ENCODE measurements around the gene EVPL.
A peak's percentile ranks its signal among the peaks of the same experiment; 100 is the strongest.
"Not testable (repeated sequence)": the region's sequence is repeated elsewhere in the genome, so short reads cannot be mapped to it uniquely, and the experiment has no call there.

EVPL gene
- total RNA-seq = 0 to 3.6 (median 0.04) reads per million in 17 experiments

- DNase-seq = peak in 3 of 4 experiments; percentile 35 to 81 (median 59)
Observed at GRCh38 chr17:76027159-76027839, at the start of gene EVPL. Gene EVPL (minus strand): TSS chr17:76027306. CDS start chr17:76027198, 108 bp downstream.

DNA sequence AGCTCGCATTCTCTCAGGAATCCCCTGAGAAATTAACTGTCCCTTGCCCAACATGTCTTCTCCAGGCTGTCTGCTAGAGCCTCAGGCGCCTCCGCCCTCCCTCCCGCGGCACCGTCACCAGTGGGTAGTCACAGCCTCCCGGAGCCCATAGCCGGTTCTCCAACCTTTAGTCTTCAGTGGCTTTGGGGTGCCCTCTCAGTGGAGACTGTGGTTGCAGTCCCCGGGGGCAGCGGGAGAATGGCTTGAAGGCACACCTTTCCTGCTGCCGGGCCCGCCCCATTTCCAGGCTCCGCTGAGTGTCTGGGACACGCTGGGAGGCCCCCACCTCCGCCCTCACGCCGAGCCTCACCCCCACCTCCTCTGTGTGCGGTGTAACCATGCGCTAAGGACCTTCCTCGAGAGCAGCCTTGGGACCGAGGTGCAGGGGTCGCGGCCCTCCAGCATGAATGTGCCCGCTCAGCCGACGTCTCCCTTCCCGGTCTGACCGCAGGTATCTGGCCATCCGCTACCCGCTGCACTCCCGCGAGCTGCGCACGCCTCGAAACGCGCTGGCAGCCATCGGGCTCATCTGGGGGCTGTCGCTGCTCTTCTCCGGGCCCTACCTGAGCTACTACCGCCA is 49.1 kb upstream of the EVPL start:
- peak in 1 of 4 experiments; percentile 7 for DNase-seq

GRCh38 chr17:76075364-76076145 is 48.4 kb upstream of the EVPL start:
- DNase-seq = peak; percentile 44 to 74 (median 55)

DNA sequence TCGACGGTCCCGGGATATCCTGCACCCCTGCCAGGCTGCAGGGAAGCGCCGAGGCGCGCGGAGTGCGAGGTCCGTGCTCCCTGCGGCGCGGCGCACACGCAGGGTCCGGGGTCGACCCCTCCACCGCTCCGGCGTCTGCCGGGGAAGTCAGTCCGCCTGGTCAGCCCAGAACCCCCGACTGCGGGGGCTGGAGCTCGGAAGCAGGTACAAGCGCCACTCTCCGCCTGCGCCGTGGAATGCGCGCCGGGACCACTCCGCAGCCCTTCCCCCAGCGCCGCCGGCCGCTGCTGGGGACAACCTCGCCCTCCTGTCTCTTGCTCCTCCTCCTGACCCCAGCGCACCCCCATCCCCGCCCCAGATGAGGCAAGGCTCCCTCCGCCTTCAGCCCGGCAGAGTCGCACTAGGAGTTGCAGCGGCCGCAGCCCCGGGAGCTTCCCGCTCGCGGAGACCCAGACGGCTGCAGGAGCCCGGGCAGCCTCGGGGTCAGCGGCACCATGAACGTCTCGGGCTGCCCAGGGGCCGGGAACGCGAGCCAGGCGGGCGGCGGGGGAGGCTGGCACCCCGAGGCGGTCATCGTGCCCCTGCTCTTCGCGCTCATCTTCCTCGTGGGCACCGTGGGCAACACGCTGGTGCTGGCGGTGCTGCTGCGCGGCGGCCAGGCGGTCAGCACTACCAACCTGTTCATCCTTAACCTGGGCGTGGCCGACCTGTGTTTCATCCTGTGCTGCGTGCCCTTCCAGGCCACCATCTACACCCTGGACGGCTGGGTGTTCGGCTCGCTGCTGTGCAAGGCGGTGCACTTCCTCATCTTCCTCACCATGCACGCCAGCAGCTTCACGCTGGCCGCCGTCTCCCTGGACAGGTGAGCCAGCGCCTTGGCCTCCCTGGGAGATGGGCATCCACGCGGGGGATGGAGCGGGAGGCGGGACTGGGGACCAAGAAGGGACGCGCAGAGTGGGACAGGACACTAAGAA is 47.6 kb upstream of the EVPL start, which contains the start of gene GALR2:
Gene GALR2, plus strand, starts transcription at position 392 of the 974 bp plus-strand sequence. Its CDS starts 103 bp downstream, at position 495.
- peak in 1 of 4 experiments; percentile 41 for DNase-seq

DNA sequence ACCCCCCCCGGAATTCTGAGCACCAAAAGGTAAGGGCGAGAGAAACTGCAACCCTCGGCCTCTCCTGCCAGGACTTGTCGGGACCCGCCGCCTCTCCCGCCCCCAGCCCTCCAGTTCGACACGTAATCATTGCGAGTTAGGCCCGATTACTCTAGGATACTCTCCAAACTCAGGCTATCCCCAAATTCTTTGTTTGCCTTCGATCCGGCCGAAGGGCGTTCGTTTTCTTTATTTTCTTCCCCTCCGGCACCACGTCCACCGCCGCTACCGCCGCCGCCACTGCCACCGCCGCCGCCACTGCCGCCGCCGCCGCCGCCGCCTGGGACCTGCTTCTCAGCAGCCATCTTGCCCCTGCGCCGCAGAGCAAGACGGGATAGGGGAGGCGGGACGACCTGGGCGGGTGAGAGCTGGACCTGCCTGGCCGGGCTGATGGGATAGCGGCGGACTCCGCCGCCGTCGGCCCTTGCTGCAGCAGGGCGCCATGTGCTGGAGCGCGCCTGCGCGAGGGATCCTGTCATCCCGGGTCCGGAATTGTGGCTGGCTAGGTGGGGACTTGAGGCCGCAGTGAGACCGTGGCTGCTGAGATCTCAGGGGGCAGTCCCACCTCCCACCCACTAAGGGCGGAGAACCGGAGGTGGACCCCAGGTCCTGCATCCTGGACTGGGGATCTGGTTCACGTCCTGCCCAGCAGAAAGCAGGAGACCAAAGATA is 45.2 kb upstream of the EVPL start, which contains the start of gene SRP68:
Gene SRP68, minus strand, starts transcription at position 370 of the 711 bp plus-strand sequence. Its CDS starts 26 bp downstream, at position 344.
- DNase-seq = peak; percentile 91 to 97 (median 94)

- DNase-seq = no peak
Observed at GRCh38 chr17:76071531-76072147, 44.5 kb upstream of the EVPL start.

- DNase-seq = no peak
Observed at GRCh38 chr17:76065775-76066174, 38.7 kb upstream of the EVPL start.

DNA sequence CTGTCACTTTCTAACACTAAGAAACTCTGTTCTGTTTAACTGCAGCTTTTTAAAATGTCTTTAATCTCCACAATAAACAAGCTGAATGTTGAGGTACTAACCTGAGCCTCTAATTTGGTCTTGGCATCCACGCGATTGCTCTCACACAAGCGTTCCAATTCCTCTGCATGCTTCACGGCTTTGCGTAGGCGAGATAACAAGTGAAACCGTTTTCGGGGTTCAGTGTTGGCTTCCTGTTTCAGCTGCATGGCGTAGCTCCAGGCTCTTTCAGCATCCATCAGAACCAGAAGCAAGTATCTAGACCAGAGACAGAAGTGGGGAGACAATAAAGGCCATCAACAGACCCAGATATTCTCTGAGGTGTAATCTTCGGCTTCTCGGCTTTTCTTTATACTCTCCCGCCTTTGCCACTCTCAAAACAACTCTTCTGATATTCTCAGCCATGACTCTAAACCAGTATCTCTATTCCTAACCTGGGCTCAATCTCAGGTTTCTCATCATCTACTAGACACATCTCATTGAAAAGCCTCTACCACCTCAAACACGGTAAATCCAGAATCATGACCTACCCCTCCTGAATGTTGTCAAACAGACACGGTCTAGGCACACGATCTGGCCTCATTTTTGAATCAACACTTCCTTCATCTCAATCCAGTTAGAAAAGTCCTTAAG is 36.9 kb upstream of the EVPL start:
- no peak for DNase-seq

DNA sequence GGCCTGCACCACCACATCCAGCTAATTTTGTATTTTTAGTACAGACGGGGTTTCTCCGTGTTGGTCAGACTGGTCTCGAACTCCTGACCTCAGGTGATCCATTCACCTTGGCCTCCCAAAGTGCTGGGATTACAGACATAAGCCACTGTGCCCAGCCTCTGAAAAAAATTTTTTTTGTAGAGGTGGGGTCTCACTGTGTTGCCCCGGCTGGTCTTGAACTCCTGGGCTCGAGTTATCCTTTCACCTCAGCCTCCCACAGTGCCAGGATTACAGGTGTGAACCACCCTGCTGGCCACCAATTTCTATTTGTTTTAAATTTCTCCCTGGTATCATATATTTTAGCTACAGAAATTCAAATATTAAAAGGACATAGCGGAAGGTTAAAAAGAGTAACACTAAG is 31.2 kb upstream of the EVPL start:
- DNase-seq = not testable (repeated sequence)

- DNase-seq = no peak
Observed at GRCh38 chr17:76056882-76057281, 29.8 kb upstream of the EVPL start.

DNA sequence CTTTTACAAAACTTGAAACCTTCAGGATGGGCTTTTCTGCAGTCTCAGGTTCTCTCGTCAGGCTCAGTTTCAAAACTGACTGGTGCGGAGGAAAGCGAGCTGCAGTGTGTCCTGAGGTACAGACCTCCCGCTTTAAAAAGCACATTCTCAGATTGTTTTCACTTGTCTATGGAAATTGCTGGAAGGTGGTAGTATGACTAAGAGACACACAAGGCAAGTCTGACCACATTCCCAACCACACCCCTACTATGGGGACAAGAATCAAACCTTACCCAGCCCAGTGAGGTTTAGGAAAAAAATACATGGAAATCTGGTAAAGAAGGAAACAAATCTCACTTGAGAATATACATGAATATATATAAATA is 27.0 kb upstream of the EVPL start:
- DNase-seq = no peak

GRCh38 chr17:76053246-76054111 is 26.4 kb upstream of the EVPL start:
- DNase-seq = peak; percentile 31 to 55 (median 42)

- no peak for DNase-seq
Observed at GRCh38 chr17:76051561-76051960, 24.5 kb upstream of the EVPL start.

DNA sequence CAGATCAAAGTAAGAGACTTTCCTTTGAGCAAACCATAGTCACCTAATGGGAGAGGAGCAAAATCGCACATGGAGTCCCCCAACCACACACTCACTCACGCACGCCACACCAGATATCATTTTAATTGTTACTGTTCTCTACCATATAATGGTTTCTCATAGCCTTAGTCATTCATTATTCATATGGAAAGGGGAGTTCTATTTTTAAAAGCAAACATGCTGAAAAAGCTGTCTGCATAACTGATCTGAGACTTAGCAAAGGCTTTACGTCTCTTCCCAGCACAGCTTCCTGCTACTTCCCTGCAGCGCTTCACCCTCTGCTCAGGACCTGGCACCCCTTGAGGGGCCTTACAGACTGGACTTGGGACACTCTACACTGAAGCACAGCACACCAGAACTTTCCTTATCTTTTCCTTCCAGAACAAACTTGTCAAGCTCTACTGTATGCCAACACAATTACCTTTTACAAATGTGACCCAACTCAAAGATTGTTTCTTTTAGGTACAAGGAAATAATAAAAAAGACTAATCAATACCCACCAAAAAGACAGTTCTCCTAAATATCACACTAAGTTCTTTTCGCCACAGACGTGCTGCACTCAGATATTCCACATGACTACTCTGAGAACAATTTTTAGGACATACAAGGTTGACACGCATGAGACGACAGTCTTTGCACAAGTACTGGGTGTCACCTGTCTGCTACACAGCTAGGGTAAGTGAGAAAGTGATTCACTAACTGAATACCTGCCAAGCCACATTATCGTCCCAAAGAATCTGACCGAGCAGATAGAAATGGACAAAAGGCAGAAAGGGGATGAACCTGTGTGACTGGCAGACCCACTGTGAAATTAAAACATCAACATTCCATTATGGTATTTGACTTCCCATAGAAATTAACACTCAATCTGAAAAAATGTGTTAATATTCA is 23.7 kb upstream of the EVPL start:
- DNase-seq = no peak

DNA sequence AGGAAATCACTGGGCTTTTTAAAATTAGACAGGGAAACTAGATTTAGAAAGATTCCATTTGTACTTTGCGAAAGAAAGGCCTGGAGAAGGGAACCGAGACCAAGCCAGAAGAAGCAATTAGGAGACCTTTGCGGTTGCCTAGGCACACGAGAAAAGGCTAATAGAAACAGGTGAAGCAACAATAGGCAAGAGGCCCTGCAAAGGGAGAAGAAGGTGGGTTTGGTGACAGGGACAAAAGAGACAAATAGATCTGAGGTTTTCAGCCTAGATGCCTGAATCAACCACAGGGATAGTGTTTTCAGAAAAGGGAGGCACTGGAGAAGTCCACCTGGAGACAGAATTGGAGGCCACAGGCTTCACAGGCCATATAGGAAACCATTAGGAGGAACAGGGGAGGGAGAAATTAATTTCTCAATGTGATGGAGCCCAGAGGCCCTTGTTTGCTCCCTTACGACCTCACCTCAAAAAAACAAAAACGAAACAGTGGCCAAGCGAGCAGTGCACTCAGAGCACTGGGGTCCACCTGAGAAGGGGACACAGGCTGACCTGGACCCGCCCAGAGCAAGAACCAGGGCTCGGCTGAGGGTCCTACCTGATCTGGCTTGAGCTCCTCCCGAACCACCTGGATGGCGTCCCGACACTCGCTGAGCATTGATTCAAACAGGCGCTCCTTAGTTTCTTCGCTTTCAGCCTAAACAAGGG is 22.9 kb upstream of the EVPL start:
- peak in 2 of 4 experiments; percentile 31 to 48 for DNase-seq

- no peak for DNase-seq
Observed at GRCh38 chr17:76049239-76049638, 22.1 kb upstream of the EVPL start.

DNA sequence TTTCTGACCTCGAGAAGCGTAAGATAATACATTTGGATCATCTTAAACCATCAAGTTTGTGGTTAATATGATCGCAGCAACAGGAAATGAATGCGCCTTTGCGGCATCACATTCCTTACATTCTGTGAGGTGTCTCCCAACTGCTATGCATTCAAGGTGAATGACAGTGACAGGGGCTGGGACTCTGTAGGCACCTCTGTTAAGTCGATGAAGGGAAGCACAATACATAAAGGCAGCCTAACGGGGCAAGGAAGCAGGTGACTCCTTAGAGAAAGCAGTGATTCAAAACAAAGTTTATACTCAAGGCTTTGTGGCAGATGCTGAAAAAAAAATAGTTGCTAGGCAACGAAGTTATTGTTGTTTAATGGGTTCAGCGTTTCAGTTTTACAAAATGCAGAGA is 21.6 kb upstream of the EVPL start:
- no peak for DNase-seq

All from suppressor macrophage (primary cell).